Kidney epithelial cell (primary cell): ENCODE data around the gene SLC23A3. TPM values are rescaled to one million over a fixed set of nuclear protein-coding genes. Genes with fewer than 3 reads are reported as not detected.
"Not testable (repeated sequence)": the region's sequence is repeated elsewhere in the genome, so short reads cannot be mapped to it uniquely, and the experiment has no call there.

Experiments
- DNase-seq: peaks from one replicate; pipeline ENCODE4 v3.0.0-alpha.2; 2010; ENCODE audit warnings: low read depth
- H3K27me3 ChIP-seq: 2 replicates; pipeline ENCODE4 v1.6.0; 2011; ENCODE audit warnings: low read length; ENCODE audit not compliant: control insufficient read depth, insufficient read depth
- H3K36me3 ChIP-seq: 2 replicates; pipeline ENCODE4 v1.5.1; 2011; ENCODE audit warnings: low read length; ENCODE audit not compliant: control insufficient read depth, insufficient read depth
- H3K4me3 ChIP-seq: 2 replicates; pipeline ENCODE4 v1.5.1; 2011; ENCODE audit warnings: low read depth, mild to moderate bottlenecking, control low read depth, low read length
- total RNA-seq: library from RNA; depleted of rRNA; stranded (reverse); fragments of >200 nt; gene quantifications from 2 replicates; pipeline ENCODE4 v1.2.3, GENCODE V29; 2015
- TF ChIP-seq, protein P1 (sequence below): IDR thresholded peaks from 2 replicates; pipeline ENCODE4 v1.5.1; 2011; ENCODE audit warnings: mild to moderate bottlenecking, moderate library complexity, low read length, control low read depth, inconsistent platforms; ENCODE audit not compliant: insufficient read depth, poor library complexity, severe bottlenecking

SLC23A3 gene
- total RNA-seq, 1 donor from 2014 or later, result 0.84 TPM

DNA sequence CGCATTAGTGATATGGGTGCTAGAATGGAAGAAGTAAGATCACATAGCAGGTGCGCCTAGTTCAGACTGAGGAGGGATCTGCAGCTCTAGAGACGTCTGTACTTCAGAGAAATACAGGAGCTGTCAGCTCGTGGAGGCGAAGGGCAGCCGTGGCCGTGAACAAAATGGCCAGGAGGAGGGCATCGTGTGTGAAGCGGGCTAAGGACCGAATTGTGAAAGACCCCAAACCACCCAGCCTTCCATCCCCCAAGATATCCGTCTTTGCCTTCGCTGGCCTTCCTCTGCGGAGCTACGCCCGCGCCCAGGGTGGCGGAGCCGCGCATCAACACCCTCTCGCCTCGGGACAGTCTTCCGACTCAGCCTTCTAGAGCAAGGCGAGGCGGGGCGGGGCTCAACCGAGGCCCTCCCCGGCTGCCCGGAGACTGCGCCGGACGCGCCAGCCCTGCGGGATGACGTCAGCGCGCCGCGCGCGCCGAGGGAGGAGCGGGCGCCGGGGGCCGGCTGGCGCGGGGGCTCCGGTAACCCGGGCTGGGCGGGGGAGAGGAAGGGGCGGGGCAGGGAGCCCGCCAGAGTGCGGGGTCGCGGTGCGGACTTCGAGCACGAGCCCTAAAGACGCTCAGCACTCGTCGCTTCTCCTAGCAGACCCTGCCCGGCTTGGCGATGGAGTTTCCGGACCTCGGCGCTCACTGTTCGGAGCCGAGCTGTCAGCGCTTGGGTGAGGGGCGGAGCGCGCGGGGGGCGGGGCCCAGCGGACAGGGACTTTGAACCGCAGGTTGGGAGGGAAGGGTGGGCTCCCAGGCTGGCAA, 36.7 kb upstream of the SLC23A3 start, which contains the start of gene ZFAND2B:
ZFAND2B (plus strand) TSS at position 455 of the 806 bp plus-strand sequence; CDS start at position 661, 206 bp downstream.
- DNase-seq, result no peak
- TF ChIP-seq, protein P1, sequence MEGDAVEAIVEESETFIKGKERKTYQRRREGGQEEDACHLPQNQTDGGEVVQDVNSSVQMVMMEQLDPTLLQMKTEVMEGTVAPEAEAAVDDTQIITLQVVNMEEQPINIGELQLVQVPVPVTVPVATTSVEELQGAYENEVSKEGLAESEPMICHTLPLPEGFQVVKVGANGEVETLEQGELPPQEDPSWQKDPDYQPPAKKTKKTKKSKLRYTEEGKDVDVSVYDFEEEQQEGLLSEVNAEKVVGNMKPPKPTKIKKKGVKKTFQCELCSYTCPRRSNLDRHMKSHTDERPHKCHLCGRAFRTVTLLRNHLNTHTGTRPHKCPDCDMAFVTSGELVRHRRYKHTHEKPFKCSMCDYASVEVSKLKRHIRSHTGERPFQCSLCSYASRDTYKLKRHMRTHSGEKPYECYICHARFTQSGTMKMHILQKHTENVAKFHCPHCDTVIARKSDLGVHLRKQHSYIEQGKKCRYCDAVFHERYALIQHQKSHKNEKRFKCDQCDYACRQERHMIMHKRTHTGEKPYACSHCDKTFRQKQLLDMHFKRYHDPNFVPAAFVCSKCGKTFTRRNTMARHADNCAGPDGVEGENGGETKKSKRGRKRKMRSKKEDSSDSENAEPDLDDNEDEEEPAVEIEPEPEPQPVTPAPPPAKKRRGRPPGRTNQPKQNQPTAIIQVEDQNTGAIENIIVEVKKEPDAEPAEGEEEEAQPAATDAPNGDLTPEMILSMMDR, result no peak
- Histone ChIP-seq H3K27me3 (no peaks in the 10 kb centered on the region), H3K36me3 (peaks cover 3% of the 10 kb centered on the region), H3K4me3 (peak within 1 kb of the TSS; percentile 81)

DNA sequence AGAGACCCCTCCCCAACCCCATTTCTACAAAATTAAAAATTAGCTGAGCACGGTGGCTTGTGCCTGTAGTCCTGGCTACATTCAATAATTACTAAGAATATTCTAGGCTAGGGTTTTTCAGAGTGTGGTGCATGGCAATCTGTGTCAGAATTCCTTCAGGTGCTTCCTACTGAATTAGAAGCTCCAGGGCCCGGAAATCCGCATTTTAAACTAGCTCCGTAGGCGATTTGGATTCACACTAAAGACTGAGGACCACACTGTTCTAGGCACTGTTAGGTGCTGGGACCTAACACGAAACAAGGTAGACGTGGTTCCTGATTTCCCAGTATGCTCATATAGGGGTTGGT, 36.1 kb upstream of the SLC23A3 start:
- TF ChIP-seq, protein P1, result no peak
- DNase-seq, result no peak
- peaks cover 3% of the 10 kb centered on the region for H3K36me3 ChIP-seq
- H3K4me3 ChIP-seq, result peak overlapping the region; percentile 81
- no peaks in the 10 kb centered on the region for H3K27me3 ChIP-seq

DNA sequence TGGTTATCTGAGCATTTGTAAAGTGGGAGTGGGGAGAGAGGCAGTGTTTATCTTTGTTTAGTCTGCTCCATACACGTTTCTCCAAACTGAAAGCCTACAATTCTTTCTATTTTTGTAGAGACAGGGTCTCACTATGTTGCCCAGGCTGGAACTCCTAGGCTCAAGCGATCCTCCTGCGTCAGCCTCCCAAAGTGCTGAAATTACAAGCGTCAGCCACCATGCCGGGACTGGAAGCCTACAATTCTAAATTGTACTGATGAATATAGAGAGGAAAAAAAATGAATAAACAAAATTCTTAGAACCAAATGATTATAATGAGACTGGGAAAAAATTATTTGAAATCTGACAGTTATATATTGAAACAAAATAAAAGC, 35.3 kb upstream of the SLC23A3 start:
- TF ChIP-seq, protein P1, result no peak
- no peaks in the 10 kb centered on the region for H3K27me3 ChIP-seq
- peaks cover 1% of the 10 kb centered on the region for H3K36me3 ChIP-seq
- no peak for DNase-seq
- no peak overlapping the region for H3K4me3 ChIP-seq

DNA sequence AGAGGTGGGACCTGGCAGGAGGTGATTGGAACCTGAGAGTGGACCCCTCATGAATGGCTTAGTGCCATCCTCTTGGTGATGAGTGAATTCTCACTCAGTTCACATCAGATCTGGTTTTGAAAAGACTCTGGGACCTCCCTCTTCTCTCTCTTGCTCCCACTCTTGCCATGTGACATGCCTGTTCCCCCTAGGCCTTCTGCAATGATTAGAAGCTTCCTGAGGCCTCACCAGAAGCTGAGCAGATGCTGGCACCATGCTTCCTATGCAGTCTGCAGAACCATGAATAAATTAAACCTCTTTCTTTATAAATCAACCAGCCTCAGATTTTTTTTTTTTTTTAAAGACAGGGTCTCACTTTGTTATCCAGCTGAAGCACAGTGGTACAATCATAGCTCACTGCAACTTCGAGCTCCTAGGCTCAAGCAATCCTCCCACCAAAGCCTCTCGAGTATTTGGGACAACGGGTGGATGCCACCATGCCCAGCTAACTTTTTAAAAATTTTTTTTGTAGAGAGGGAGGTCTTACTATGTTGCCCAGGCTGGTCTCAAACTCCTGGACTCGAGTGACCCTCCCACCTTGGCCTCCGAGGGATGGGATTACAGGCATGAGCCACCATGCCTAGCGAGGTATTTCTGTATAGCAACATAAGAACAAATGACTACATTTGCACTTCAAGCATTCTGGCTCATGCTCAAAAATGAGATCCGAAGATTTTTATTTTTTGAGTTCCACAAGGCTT, 34.8 kb upstream of the SLC23A3 start:
- no peaks in the 10 kb centered on the region for H3K27me3 ChIP-seq
- no peak overlapping the region for H3K4me3 ChIP-seq
- H3K36me3 ChIP-seq, result peaks cover 1% of the 10 kb centered on the region
- DNase-seq, result no peak
- TF ChIP-seq, protein P1, result no peak

DNA sequence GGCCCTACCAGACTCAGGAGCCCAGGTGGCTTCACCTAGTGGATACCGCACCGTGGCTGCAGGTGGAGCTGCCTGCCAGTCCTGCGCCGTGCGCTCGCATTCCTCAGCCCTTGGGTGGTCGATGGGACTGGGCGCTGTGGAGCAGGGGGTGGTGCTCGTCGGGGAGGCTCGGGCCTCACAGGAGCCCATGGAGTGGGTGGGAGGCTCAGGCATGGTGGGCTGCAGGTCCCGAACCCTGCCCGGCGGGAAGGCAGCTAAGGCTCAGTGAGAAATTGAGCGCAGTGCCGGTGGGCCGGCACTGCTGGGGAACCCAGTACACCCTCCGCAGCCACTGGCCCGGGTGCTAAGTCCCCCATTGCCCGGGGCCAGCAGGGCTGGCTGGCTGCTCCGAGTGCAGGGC, 31.5 kb upstream of the SLC23A3 start:
- H3K27me3 ChIP-seq, H3K36me3 ChIP-seq, DNase-seq, H3K4me3 ChIP-seq: not testable (repeated sequence)

DNA sequence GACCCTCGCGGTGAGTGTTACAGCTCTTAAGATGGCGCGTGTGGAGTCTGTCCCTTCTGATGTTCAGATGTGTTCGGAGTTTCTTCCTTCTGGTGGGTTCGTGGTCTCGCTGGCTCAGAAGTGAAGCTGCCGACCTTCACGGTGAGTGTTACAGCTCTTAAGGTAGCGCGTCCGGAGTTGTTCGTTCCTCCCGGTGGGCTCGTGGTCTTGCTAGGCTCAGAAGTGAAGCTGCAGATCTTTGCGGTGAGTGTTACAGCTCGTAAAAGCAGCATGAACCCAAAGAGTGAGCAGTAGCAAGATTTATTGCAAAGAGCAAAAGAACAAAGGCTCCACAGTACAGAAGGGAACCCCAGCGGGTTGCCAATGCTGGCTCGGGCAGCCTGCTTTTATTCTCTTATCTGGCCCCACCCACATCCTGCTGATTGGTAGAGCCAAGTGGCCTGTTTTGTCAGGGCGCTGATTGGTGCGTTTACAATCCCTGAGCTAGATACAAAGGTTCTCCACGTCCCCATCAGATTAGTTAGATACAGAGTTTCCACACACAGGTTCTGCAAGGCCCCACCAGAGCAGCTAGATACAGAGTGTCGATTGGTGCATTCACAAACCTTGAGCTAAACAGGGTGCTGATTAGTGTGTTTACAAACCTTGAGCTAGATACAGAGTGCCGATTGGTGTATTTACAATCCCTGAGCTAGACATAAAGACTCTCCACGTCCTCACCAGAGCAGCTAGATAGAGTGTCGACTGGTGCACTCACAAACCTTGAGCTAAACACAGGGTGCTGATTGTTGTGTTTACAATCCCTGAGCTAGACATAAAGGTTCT, 30.9 kb upstream of the SLC23A3 start:
- not testable (repeated sequence) for H3K27me3 ChIP-seq

More for the DNA sequence above, 30.9 kb upstream of the SLC23A3 start:
- H3K36me3 ChIP-seq, H3K4me3 ChIP-seq, DNase-seq: not testable (repeated sequence)
